ENCODE results near the gene ARF3. TPM values are rescaled to one million over a fixed set of nuclear protein-coding genes. Genes with fewer than 3 reads are reported as not detected.

Gene ARF3
- total RNA-seq, 4 donors from 2014 or later, result 92.7 to 177 (median 136) TPM

DNA sequence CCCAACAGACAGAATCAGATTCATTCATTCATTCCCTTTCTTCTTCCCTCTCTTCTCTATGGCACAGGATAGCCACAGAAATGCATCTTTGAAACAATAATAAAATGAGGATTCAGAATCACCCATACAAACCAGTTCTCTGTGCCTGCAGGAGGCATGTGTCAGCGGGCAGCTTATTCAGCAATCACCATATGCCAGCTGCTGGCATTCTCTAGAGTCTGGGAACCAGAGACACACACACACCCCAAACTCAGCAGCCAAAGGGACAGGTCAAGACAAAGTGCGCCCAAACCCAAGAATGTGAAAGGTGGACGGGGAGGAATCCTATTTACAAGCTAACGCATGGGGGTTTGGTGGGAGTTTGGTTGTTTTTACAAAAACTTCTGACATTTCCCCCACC is 14.1 kb downstream of the ARF3 start:
- TF ChIP-seq, protein P1, sequence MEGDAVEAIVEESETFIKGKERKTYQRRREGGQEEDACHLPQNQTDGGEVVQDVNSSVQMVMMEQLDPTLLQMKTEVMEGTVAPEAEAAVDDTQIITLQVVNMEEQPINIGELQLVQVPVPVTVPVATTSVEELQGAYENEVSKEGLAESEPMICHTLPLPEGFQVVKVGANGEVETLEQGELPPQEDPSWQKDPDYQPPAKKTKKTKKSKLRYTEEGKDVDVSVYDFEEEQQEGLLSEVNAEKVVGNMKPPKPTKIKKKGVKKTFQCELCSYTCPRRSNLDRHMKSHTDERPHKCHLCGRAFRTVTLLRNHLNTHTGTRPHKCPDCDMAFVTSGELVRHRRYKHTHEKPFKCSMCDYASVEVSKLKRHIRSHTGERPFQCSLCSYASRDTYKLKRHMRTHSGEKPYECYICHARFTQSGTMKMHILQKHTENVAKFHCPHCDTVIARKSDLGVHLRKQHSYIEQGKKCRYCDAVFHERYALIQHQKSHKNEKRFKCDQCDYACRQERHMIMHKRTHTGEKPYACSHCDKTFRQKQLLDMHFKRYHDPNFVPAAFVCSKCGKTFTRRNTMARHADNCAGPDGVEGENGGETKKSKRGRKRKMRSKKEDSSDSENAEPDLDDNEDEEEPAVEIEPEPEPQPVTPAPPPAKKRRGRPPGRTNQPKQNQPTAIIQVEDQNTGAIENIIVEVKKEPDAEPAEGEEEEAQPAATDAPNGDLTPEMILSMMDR (IDR thresholded peaks at IDR 0.05), result no peak
- no peak for TF ChIP-seq POLR2A (IDR thresholded peaks at IDR 0.05)
- H3K27me3 ChIP-seq, result no peaks in the 10 kb centered on the region
- no peaks in the 10 kb centered on the region for H3K9me3 ChIP-seq
- 82 to 87% methylated on average over 4 of the region's 4 CpGs for WGBS, 2 donors
- H3K27ac ChIP-seq, result peak overlapping the region in 1 of 3 donors; percentile 41
- no peak overlapping the region for H3K4me3 ChIP-seq (replicated peaks in 1 of 3)
- peaks cover 26 to 27% of the 10 kb centered on the region in 2 donors for H3K36me3 ChIP-seq
- DNase-seq, result peak in 1 of 2 donors; percentile 11
- peaks cover 42 to 60% of the 10 kb centered on the region in 2 donors for H3K4me1 ChIP-seq
- intact Hi-C loops (cut with DNase I), result no loop called here

DNA sequence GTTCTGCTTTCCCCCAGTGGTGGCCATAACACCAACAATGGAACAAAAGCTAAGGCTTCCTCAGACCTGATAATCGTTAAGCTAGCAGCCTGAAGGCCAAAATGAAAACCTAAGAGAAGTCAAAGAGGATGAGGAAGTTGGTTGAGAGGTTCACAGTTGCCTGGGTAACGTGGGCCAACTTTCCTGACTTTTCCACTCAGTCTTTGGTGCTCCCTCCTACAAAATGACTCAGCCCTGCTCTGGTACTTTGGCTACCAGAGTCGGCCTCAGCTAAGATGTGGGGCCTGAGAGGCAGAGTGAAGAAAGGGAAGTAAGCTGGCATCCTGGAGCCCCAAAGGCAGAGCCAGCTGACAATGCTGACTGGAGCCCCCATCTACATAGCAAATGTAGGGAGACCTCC is 17.1 kb downstream of the ARF3 start:
- no peak overlapping the region for H3K27ac ChIP-seq
- no peak overlapping the region for H3K4me3 ChIP-seq (replicated peaks in 1 of 3)
- DNase-seq, result no peak
- H3K27me3 ChIP-seq, result no peaks in the 10 kb centered on the region
- intact Hi-C loops (cut with DNase I), result no loop called here
- peaks cover 41 to 44% of the 10 kb centered on the region in 2 donors for H3K36me3 ChIP-seq
- TF ChIP-seq, protein P1 (IDR thresholded peaks at IDR 0.05), result no peak
- no peak for TF ChIP-seq POLR2A (IDR thresholded peaks at IDR 0.05)
- WGBS, 2 donors, result 78 to 87% methylated on average over 3 of the region's 3 CpGs
- H3K9me3 ChIP-seq, result no peaks in the 10 kb centered on the region
- peaks cover 18 to 31% of the 10 kb centered on the region in 2 donors for H3K4me1 ChIP-seq

DNA sequence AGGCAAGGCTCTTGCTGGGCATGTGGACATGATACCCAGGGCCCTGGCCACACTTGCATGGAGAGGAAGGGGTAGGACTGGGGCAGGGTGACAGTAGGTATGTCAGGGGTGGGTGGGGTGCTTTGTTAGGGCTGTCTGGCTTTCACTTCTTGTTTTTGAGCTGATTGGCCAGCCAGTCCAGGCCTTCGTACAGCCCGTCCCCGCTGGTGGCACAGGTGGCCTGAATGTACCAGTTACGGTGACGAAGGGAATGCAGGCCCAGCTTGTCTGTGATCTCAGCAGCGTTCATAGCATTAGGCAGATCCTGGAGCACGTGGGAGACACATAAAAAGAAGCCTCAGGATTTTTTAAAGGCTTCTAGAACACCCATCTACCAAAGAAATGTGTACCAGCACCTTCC is 18.5 kb downstream of the ARF3 start:
- Histone ChIP-seq H3K4me3 (replicated peaks in 1 of 3) (no peak overlapping the region), H3K36me3 (peaks cover 41 to 44% of the 10 kb centered on the region in 2 donors), H3K27me3 (no peaks in the 10 kb centered on the region), H3K27ac (no peak overlapping the region), H3K9me3 (no peaks in the 10 kb centered on the region), H3K4me1 (peaks cover 8 to 19% of the 10 kb centered on the region in 2 donors)
- no peak for TF ChIP-seq POLR2A (IDR thresholded peaks at IDR 0.05)
- TF ChIP-seq, protein P1 (IDR thresholded peaks at IDR 0.05), result no peak
- 85 to 92% methylated on average over 7 of the region's 7 CpGs for WGBS, 2 donors
- no peak for DNase-seq
- intact Hi-C loops (cut with DNase I), result loop anchor here (5.0 kb wide), 1 partner anchor 38 kb away; the partner anchor contains the start of gene WNT1

DNA sequence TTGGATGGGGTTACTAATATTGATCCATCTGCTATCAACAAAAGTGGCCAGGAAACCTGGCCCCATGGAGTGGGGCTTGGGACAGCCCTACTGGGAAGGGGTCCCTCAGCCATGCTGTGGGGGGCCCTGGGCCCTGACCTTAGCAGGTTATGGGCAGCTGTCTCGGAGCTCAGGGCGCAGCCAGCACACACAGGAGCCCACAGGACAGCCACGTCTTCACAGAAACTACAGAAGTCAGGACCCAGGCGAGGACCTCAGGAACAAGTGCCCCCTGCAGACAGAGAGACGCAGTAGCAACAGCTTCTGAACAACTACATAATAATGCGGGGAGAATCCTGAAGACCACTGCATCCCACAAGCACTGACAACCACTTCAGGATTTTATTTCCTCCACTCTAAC is 20.1 kb downstream of the ARF3 start:
- Histone ChIP-seq H3K27ac (no peak overlapping the region), H3K9me3 (no peaks in the 10 kb centered on the region), H3K4me3 (replicated peaks in 1 of 3) (no peak overlapping the region), H3K4me1 (peaks cover 0 to 3% of the 10 kb centered on the region in 2 donors), H3K36me3 (peaks cover 54 to 59% of the 10 kb centered on the region in 2 donors), H3K27me3 (no peaks in the 10 kb centered on the region)
- intact Hi-C loops (cut with DNase I), result loop anchor here (5.0 kb wide), 1 partner anchor 40 kb away; the partner anchor contains the start of gene WNT1
- 87 to 89% methylated on average over 6 of the region's 6 CpGs for WGBS, 2 donors
- no peak for DNase-seq
- no peak for TF ChIP-seq POLR2A (IDR thresholded peaks at IDR 0.05)
- TF ChIP-seq, protein P1 (IDR thresholded peaks at IDR 0.05), result no peak

DNA sequence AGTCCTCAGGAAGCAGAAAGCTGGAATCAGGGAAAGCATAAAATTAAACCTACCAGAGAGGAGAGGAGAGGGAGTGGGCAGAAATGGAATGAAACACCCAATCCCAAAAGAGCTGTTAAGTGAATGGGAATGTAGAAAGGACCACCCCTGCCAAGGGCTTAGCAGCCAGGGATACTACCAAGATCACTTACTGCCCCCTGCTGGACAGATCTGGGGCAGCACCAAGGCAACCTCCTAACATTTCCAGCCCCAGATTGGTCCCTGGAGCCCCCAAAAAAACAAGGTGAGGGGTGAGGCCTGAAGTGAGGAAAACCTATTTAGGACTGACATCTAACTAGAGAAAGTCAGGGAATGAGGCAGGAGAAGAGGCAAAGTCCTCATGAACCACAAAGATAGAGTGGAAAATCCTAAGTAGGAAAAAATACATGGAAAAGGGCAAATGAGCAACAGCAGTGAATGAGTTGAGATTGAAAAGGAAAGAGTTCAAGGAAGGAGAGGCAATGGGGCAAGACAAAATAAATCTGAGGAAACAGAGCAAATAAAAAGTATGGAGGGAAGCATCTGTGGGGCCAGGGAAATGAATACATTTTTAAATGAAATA is 20.8 kb downstream of the ARF3 start:
- Histone ChIP-seq H3K27ac (no peak overlapping the region), H3K4me1 (no peaks in the 10 kb centered on the region), H3K4me3 (replicated peaks in 1 of 3) (no peak overlapping the region), H3K36me3 (peaks cover 54 to 59% of the 10 kb centered on the region in 2 donors), H3K27me3 (no peaks in the 10 kb centered on the region), H3K9me3 (no peaks in the 10 kb centered on the region)
- TF ChIP-seq, protein P1 (IDR thresholded peaks at IDR 0.05), result peak; percentile 52 to 91 (median 66)
- TF ChIP-seq POLR2A (IDR thresholded peaks at IDR 0.05), result no peak
- intact Hi-C loops (cut with DNase I), result loop anchor here (5.0 kb wide), 1 partner anchor 41 kb away; the partner anchor contains the start of gene WNT1
- peak; percentile 67 to 72 for DNase-seq
